SKM-1 treated with dmso at 0.1 percent for 144 hours (cell line): ENCODE data around the gene SERPINB1.

Experiments
- DNase-seq: peaks from one replicate; lab custom pipeline; 2025; ENCODE audit not compliant: unreplicated experiment; lab: John Stamatoyannopoulos, UW

The SERPINB1 gene

GRCh38 chr6:2850538-2851113, 9.0 kb upstream of the SERPINB1 start:
- no peak for DNase-seq

- no peak for DNase-seq
These were observed 7.2 kb upstream of the SERPINB1 start for GRCh38 chr6:2848851-2849250.

GRCh38 chr6:2845880-2846208, 4.2 kb upstream of the SERPINB1 start:
- no peak for DNase-seq

GRCh38 chr6:2844008-2844407, 2.3 kb upstream of the SERPINB1 start:
- no peak for DNase-seq

- DNase-seq = no peak
These were observed 1.6 kb upstream of the SERPINB1 start for GRCh38 chr6:2843138-2843740.

- no peak for DNase-seq
These were observed 483 bp upstream of the SERPINB1 start for GRCh38 chr6:2842139-2842552.

- DNase-seq = no peak
These were observed 958 bp downstream of the SERPINB1 start for GRCh38 chr6:2840749-2841061.

GRCh38 chr6:2839982-2840748, 1.5 kb downstream of the SERPINB1 start:
- no peak for DNase-seq

GRCh38 chr6:2839195-2839981, 2.3 kb downstream of the SERPINB1 start:
- DNase-seq = no peak

GRCh38 chr6:2838251-2838650, 3.4 kb downstream of the SERPINB1 start:
- no peak for DNase-seq

- DNase-seq = no peak
These were observed 7.4 kb downstream of the SERPINB1 start for GRCh38 chr6:2834262-2834661.

GRCh38 chr6:2831392-2831791, 10.3 kb downstream of the SERPINB1 start:
- no peak for DNase-seq

GRCh38 chr6:2830183-2830582, 11.5 kb downstream of the SERPINB1 start:
- no peak for DNase-seq

GRCh38 chr6:2829253-2829652, 12.4 kb downstream of the SERPINB1 start:
- no peak for DNase-seq

- no peak for DNase-seq
These were observed 13.0 kb downstream of the SERPINB1 start for GRCh38 chr6:2828629-2829028.

- no peak for DNase-seq
These were observed 14.5 kb downstream of the SERPINB1 start for GRCh38 chr6:2827142-2827541.

GRCh38 chr6:2826131-2826530, 15.5 kb downstream of the SERPINB1 start:
- DNase-seq = no peak

GRCh38 chr6:2823104-2823850, 18.4 kb downstream of the SERPINB1 start:
- DNase-seq = no peak

- DNase-seq = no peak
These were observed 20.1 kb downstream of the SERPINB1 start for GRCh38 chr6:2821554-2821953.

- DNase-seq = no peak
These were observed 21.2 kb downstream of the SERPINB1 start for GRCh38 chr6:2820415-2820814.

GRCh38 chr6:2819978-2820377, 21.7 kb downstream of the SERPINB1 start:
- DNase-seq = no peak
